PC-3 (cell line): ENCODE data around the gene HPSE2. TPM values are rescaled to one million over a fixed set of nuclear protein-coding genes. Genes with fewer than 3 reads are reported as not detected.

ENCODE experiments used
- ATAC-seq: fragments of 200-7000 bp; cut with Tn5 transposase; 2 replicates; pipeline ENCODE4 v1.9.1; 2020; ENCODE audit warnings: mild to moderate bottlenecking, moderate library complexity
- BruUV-seq: library from RNA; stranded (reverse); fragments of 400-500 nt; replicated peaks from 2 replicates; lab custom pipeline; 2021; lab: Mats Ljungman, UMichigan
- CTCF ChIA-PET: fragments of 300-600 bp; sonication (Branson Sonifier 250); formaldehyde crosslinking; loops from one replicate; lab custom pipeline; 2022; ENCODE audit warnings: antibody characterized with exemption; lab: Charles Lee
- POLR2A ChIA-PET: fragments of 300-600 bp; sonication (Branson Sonifier 250); formaldehyde crosslinking; loops from one replicate; lab custom pipeline; 2022; ENCODE audit warnings: antibody characterized with exemption; ENCODE audit not compliant: unreplicated experiment; lab: Charles Lee
- DNase-seq: peaks from one replicate; pipeline ENCODE4 v3.0.0-alpha.2; 2015
- H2AFZ ChIP-seq: fragments of 300-600 bp; sonication (generic); 2 replicates; pipeline ENCODE4 v1.6.0; 2016; ENCODE audit warnings: antibody characterized with exemption, low read length
- H3F3A ChIP-seq: fragments of 300-600 bp; sonication (generic); one replicate; pipeline ENCODE4 v1.6.0; 2017; ENCODE audit warnings: antibody characterized with exemption, low read length, control low read depth, mild to moderate bottlenecking; ENCODE audit not compliant: unreplicated experiment
- H3K27ac ChIP-seq: fragments of 300-600 bp; sonication (generic); 2 replicates; pipeline ENCODE4 v1.5.1; 2016; ENCODE audit warnings: mild to moderate bottlenecking, low read length
- H3K27me3 ChIP-seq: fragments of 300-600 bp; sonication (generic); 2 replicates; pipeline ENCODE4 v1.6.1; 2016; ENCODE audit warnings: low read length, mixed read lengths
- H3K36me3 ChIP-seq: fragments of 300-600 bp; sonication (generic); 2 replicates; pipeline ENCODE4 v1.6.1; 2016; ENCODE audit warnings: low read depth, mixed run types, low read length, mixed read lengths
- H3K4me1 ChIP-seq: fragments of 300-600 bp; sonication (generic); 2 replicates; pipeline ENCODE4 v1.5.1; 2016; ENCODE audit warnings: low read length; ENCODE audit not compliant: insufficient read depth
- H3K4me2 ChIP-seq: fragments of 300-600 bp; sonication (generic); 2 replicates; pipeline ENCODE4 v1.6.0; 2016; ENCODE audit warnings: low read length
- H3K4me3 ChIP-seq: fragments of 300-600 bp; sonication (generic); 2 replicates; pipeline ENCODE4 v1.5.1; 2016; ENCODE audit warnings: mild to moderate bottlenecking, low read length, mixed read lengths
- H3K79me2 ChIP-seq: fragments of 300-600 bp; sonication (generic); 2 replicates; pipeline ENCODE4 v1.6.1; 2017; ENCODE audit warnings: low read length, mixed read lengths
- H3K9ac ChIP-seq: fragments of 300-600 bp; sonication (generic); 2 replicates; pipeline ENCODE4 v1.6.0; 2016; ENCODE audit warnings: mild to moderate bottlenecking, low read length
- H3K9me2 ChIP-seq: fragments of 300-600 bp; sonication (generic); replicated peaks from 2 replicates; pipeline ENCODE4 v1.6.1; 2016; ENCODE audit warnings: mixed run types, low read length, mixed read lengths
- H3K9me3 ChIP-seq: fragments of 300-600 bp; sonication (generic); 2 replicates; pipeline ENCODE4 v1.6.1; 2016; ENCODE audit warnings: low read length, mixed read lengths
- H4K20me1 ChIP-seq: fragments of 300-600 bp; sonication (generic); 2 replicates; pipeline ENCODE4 v1.6.1; 2016; ENCODE audit warnings: low read length, mixed read lengths
- CTCF ChIP-seq: fragments of 300-600 bp; sonication (generic); conservative IDR thresholded peaks from 2 replicates; pipeline ENCODE4 v1.5.1; 2017; ENCODE audit warnings: antibody characterized with exemption, low read depth, mild to moderate bottlenecking, low read length
- EZH2 ChIP-seq: fragments of 300-600 bp; sonication (generic); IDR thresholded peaks from one replicate; pipeline ENCODE4 v1.6.1; 2017; ENCODE audit warnings: antibody characterized with exemption, mild to moderate bottlenecking, low read length; ENCODE audit not compliant: unreplicated experiment
- EZH2phosphoT487 ChIP-seq: fragments of 300-600 bp; sonication (generic); IDR thresholded peaks from 2 replicates; pipeline ENCODE4 v1.6.1; 2018; ENCODE audit warnings: mild to moderate bottlenecking, antibody characterized with exemption, low read length, borderline replicate concordance
- intact Hi-C: fragments of 100-400 bp; cut with micrococcal nuclease; formaldehyde crosslinking; loops from 2 replicates; pipeline ENCODE4 v1.9.0; 2023
- total RNA-seq: library from RNA; depleted of rRNA; stranded (reverse); fragments of >200 nt; gene quantifications from 2 replicates; pipeline ENCODE4 v1.2.3, GENCODE V29; 2014

Gene HPSE2
- total RNA-seq, 1 experiment from 2014 or later = 0.15 TPM

- Histone ChIP-seq H3K27ac (no peak overlapping the region), H3K9ac (no peak overlapping the region), H3K79me2 (no peaks in the 10 kb centered on the region), H2AFZ (no peak overlapping the region), H3K9me2 (no peaks in the 10 kb centered on the region), H3K4me1 (peaks cover 5% of the 10 kb centered on the region; the same call in 1 of the 2 replicates), H3K36me3 (no peaks in the 10 kb centered on the region), H3K4me3 (no peak overlapping the region), H3K27me3 (peaks cover 8% of the 10 kb centered on the region; the same call in 1 of the 2 replicates), H4K20me1 (no peaks in the 10 kb centered on the region), H3K4me2 (no peak overlapping the region), H3F3A (no peaks in the 10 kb centered on the region), H3K9me3 (no peaks in the 10 kb centered on the region)
- DNase-seq (peak; percentile 19), ATAC-seq (no peak)
- no TSS peak for BruUV-seq
- ChIA-PET POLR2A (no interaction called here), CTCF (no interaction called here)
- intact Hi-C loops = no loop called here
- TF ChIP-seq EZH2phosphoT487 (no peak), CTCF (no peak), EZH2 (no peak)
Observed at GRCh38 chr10:98533746-98534445, 701.8 kb downstream of the HPSE2 start.

GRCh38 chr10:98533241-98533640 is 702.4 kb downstream of the HPSE2 start:
- Histone ChIP-seq H4K20me1 (no peaks in the 10 kb centered on the region), H3K4me1 (peaks cover 5% of the 10 kb centered on the region; the same call in 1 of the 2 replicates), H2AFZ (no peak overlapping the region), H3K36me3 (no peaks in the 10 kb centered on the region), H3K9me3 (no peaks in the 10 kb centered on the region), H3K4me3 (no peak overlapping the region), H3K9ac (no peak overlapping the region), H3K27me3 (peaks cover 15% of the 10 kb centered on the region; the same call in 1 of the 2 replicates), H3K27ac (no peak overlapping the region), H3F3A (no peaks in the 10 kb centered on the region), H3K4me2 (no peak overlapping the region), H3K79me2 (no peaks in the 10 kb centered on the region), H3K9me2 (no peaks in the 10 kb centered on the region)
- intact Hi-C loops = no loop called here
- TF ChIP-seq EZH2phosphoT487 = no peak
- TF ChIP-seq CTCF = no peak
- no peak for TF ChIP-seq EZH2
- DNase-seq (no peak), ATAC-seq (no peak)
- no TSS peak for BruUV-seq
- ChIA-PET POLR2A (no interaction called here), CTCF (no interaction called here)

GRCh38 chr10:98528805-98529183 is 706.9 kb downstream of the HPSE2 start:
- no peaks in the 10 kb centered on the region for H3F3A ChIP-seq
- no TSS peak for BruUV-seq
- intact Hi-C loops = no loop called here
- no peaks in the 10 kb centered on the region; the same call in 1 of the 2 replicates for H3K4me1 ChIP-seq
- H3K4me3 ChIP-seq = no peak overlapping the region
- peaks cover 45% of the 10 kb centered on the region for H3K27me3 ChIP-seq
- DNase-seq = no peak
- TF ChIP-seq EZH2 (no peak), CTCF (no peak)
- no peak for ATAC-seq
- ChIA-PET CTCF (no interaction called here), POLR2A (no interaction called here)
- H3K9me2 ChIP-seq = no peaks in the 10 kb centered on the region
- H3K79me2 ChIP-seq = no peaks in the 10 kb centered on the region
- no peak overlapping the region for H2AFZ ChIP-seq
- no peak overlapping the region for H3K4me2 ChIP-seq
- H3K9me3 ChIP-seq = no peaks in the 10 kb centered on the region
- H3K9ac ChIP-seq = no peak overlapping the region
- no peaks in the 10 kb centered on the region for H3K36me3 ChIP-seq
- H3K27ac ChIP-seq = no peak overlapping the region
- no peaks in the 10 kb centered on the region for H4K20me1 ChIP-seq
